HL-60 (cell line): ENCODE data around the gene RAPGEF4.

ENCODE experiments used
- DNase-seq, 2 experiments: peaks; one replicate each; pipeline ENCODE4 v3.0.0-alpha.2; 2010 to 2020; ENCODE audit warnings: low read depth in 1 of 2, low spot score in 1 of 2
- H3K27ac ChIP-seq: fragments of 250-450 bp; sonication (Bioruptor Pico); replicated peaks from 2 replicates; pipeline ENCODE4 v1.5.1; 2020; ENCODE audit warnings: mild to moderate bottlenecking, moderate library complexity
- H3K27me3 ChIP-seq: fragments of 250-450 bp; sonication (Bioruptor Pico); 2 replicates; pipeline ENCODE4 v1.5.1; 2021; ENCODE audit warnings: mild to moderate bottlenecking, moderate library complexity; ENCODE audit not compliant: insufficient read depth, poor library complexity, severe bottlenecking
- H3K4me3 ChIP-seq: replicated peaks from 2 replicates; pipeline ENCODE4 v1.5.1; 2011; ENCODE audit warnings: mild to moderate bottlenecking, control low read depth, low read length; ENCODE audit not compliant: insufficient read depth
- CTCF ChIP-seq: IDR thresholded peaks from one replicate; pipeline ENCODE4 v1.5.1; 2011; ENCODE audit warnings: low read length, control low read depth, inconsistent platforms; ENCODE audit not compliant: insufficient read depth
- GABPA ChIP-seq: IDR thresholded peaks from 2 replicates; pipeline ENCODE4 v1.6.1; 2012; ENCODE audit warnings: low read depth
- POLR2AphosphoS5 ChIP-seq: IDR thresholded peaks from 2 replicates; pipeline ENCODE4 v1.6.1; 2012; ENCODE audit warnings: low read depth
- REST ChIP-seq: IDR thresholded peaks from 2 replicates; pipeline ENCODE4 v1.6.1; 2012; ENCODE audit warnings: low read depth; ENCODE audit not compliant: insufficient replicate concordance
- SPI1 ChIP-seq: IDR thresholded peaks from 2 replicates; pipeline ENCODE4 v1.6.1; 2012; ENCODE audit warnings: low read depth, mild to moderate bottlenecking, borderline replicate concordance

The RAPGEF4 gene

GRCh38 chr2:172962082-172962481, 226.4 kb downstream of the RAPGEF4 start:
- H3K4me3 ChIP-seq = no peak overlapping the region
- no peak for TF ChIP-seq SPI1
- TF ChIP-seq CTCF = no peak
- TF ChIP-seq POLR2AphosphoS5 = no peak
- TF ChIP-seq REST = no peak
- TF ChIP-seq GABPA = no peak
- no peaks in the 10 kb centered on the region for H3K27me3 ChIP-seq
- H3K27ac ChIP-seq = no peak overlapping the region
- DNase-seq = no peak

- Histone ChIP-seq H3K4me3 (no peak overlapping the region), H3K27ac (no peak overlapping the region)
- peak; percentile 50 to 66 for DNase-seq
Measured at GRCh38 chr2:172962824-172963223, 227.2 kb downstream of the RAPGEF4 start.

More at GRCh38 chr2:172962824-172963223, 227.2 kb downstream of the RAPGEF4 start:
- H3K27me3 ChIP-seq = no peaks in the 10 kb centered on the region
- TF ChIP-seq GABPA (no peak), SPI1 (peak; percentile 21; the same call in 1 of the 2 replicates), CTCF (no peak), REST (no peak), POLR2AphosphoS5 (no peak)
